Coronary artery (tissue), 2 donors: ENCODE data around the gene ABCD2.

Source experiments
- DNase-seq: peaks from one replicate; pipeline ENCODE4 v3.0.0-alpha.2; 2017; ENCODE audit warnings: low spot score
- H3K27ac ChIP-seq, 2 donors: fragments of 200-600 bp; sonication (generic); one replicate each; pipeline ENCODE4 v1.5.1; 2016 to 2019
- H3K4me3 ChIP-seq: fragments of 200-600 bp; sonication (generic); 2 replicates; pipeline ENCODE4 v1.5.1; 2016; ENCODE audit warnings: mild to moderate bottlenecking, moderate library complexity
- CTCF ChIP-seq: fragments of 200-600 bp; sonication (generic); IDR thresholded peaks from one replicate; pipeline ENCODE4 v1.5.1; 2019; ENCODE audit warnings: antibody characterized with exemption

The ABCD2 gene

GRCh38 chr12:39505023-39505422 is 114.6 kb downstream of the ABCD2 start:
- H3K4me3 ChIP-seq = no peak overlapping the region
- no peak overlapping the region for H3K27ac ChIP-seq
- DNase-seq = no peak
- TF ChIP-seq CTCF = no peak

GRCh38 chr12:39503439-39503838 is 116.2 kb downstream of the ABCD2 start:
- Histone ChIP-seq H3K4me3 (no peak overlapping the region), H3K27ac (no peak overlapping the region)
- no peak for TF ChIP-seq CTCF
- DNase-seq = no peak

GRCh38 chr12:39502726-39503125 is 116.9 kb downstream of the ABCD2 start:
- TF ChIP-seq CTCF = no peak
- DNase-seq = no peak
- Histone ChIP-seq H3K4me3 (no peak overlapping the region), H3K27ac (no peak overlapping the region)
